GM21529 (cell line): ENCODE data around the gene HLA-DOA.

ENCODE experiments used
- ATAC-seq: cut with Tn5 transposase; IDR thresholded peaks from one replicate; pipeline ENCODE4 v1.9.1; 2021; ENCODE audit not compliant: unreplicated experiment

The HLA-DOA gene

GRCh38 chr6:32980488-32981038, 28.8 kb downstream of the HLA-DOA start:
- no peak for ATAC-seq

GRCh38 chr6:32979720-32980487, 29.5 kb downstream of the HLA-DOA start:
- no peak for ATAC-seq

- no peak for ATAC-seq
Measured at GRCh38 chr6:32977953-32978324, 31.5 kb downstream of the HLA-DOA start.

DNA sequence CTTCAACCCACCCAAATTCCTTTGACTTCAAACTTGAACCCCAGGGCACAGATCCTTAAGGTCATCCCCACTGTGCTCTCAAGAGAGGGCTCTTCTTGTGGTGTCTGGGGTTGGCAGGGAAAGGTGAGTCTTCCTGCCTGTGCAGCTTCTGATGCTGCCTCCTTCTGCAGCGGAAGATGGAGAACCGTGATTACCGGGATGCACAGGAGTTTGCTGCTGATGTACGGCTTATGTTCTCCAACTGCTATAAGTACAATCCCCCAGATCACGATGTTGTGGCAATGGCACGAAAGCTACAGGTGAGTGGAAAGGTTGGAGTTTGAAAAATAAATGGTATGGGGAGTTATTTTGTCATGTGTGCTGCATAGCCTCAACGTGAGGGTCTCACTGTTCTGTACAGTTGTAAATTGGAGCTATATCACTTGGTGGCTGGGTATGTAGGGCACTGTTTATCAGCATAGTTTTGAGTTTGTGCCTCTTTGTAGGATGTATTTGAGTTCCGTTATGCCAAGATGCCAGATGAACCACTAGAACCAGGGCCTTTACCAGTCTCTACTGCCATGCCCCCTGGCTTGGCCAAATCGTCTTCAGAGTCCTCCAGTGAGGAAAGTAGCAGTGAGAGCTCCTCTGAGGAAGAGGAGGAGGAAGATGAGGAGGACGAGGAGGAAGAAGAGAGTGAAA, 32.0 kb downstream of the HLA-DOA start:
- no peak for ATAC-seq

DNA sequence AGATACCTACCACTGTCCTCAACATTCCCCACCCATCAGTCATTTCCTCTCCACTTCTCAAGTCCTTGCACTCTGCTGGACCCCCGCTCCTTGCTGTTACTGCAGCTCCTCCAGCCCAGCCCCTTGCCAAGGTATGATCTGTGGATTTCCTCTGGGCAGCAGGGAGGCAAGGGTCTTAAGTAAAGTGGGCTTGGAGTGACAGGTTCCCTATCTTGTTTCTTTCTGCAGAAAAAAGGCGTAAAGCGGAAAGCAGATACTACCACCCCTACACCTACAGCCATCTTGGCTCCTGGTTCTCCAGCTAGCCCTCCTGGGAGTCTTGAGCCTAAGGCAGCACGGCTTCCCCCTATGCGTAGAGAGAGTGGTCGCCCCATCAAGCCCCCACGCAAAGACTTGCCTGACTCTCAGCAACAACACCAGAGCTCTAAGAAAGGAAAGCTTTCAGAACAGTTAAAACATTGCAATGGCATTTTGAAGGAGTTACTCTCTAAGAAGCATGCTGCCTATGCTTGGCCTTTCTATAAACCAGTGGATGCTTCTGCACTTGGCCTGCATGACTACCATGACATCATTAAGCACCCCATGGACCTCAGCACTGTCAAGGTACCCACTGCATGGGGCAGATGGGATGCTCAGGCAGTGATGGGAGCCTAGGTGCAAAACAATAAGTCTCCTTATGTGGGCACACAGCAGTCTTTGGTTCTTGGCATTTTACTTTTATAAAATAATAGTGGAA, 32.9 kb downstream of the HLA-DOA start:
- ATAC-seq: no peak

DNA sequence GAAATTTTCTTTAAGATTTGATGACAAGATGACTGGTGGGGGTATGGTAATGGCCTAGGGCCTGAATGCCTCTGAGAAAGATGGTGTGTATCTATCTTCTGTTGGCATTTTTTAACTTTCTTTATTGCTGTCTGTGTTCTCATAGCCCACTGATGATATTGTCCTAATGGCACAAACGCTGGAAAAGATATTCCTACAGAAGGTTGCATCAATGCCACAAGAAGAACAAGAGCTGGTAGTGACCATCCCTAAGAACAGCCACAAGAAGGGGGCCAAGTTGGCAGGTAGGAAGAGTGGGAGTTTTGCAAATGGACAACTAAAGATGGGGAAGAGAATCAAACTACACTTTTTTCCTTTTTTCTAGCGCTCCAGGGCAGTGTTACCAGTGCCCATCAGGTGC, 33.5 kb downstream of the HLA-DOA start:
- no peak for ATAC-seq

DNA sequence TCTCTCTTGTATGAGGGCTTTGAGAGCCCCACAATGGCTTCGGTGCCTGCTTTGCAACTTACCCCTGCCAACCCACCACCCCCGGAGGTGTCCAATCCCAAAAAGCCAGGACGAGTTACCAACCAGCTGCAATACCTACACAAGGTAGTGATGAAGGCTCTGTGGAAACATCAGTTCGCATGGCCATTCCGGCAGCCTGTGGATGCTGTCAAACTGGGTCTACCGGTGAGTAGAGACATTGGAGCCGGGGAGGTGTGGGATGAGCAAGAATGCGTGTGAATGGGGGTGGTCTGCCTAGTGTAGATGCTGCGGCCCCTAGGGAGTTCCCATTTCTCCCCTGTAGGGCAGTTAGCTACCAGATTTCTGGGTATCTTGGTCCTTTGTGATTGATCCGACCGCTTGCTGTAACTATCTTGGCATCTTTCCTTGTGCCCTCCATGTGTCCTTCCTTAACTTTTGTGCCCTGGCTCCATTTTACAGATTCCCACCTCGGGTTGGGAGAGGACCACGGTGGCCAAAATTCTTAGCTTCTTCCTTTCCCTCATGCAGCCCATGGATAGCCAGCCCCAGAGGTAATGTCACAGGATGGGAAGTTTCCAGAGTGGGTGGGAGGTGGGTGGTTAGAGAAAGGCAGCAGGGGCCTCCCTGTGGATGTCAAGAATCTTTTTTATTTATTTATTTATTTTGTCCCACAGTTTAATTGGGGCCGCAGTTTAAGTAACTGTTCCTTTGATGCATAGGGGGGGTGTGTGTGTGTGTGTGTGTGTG, 34.7 kb downstream of the HLA-DOA start:
- no peak for ATAC-seq

- ATAC-seq: no peak
Measured at GRCh38 chr6:32974016-32974333, 35.4 kb downstream of the HLA-DOA start.

- no peak for ATAC-seq
Measured at GRCh38 chr6:32973144-32974015, 36.0 kb downstream of the HLA-DOA start.

- ATAC-seq: no peak
Measured at GRCh38 chr6:32972353-32973143, 36.8 kb downstream of the HLA-DOA start.

DNA sequence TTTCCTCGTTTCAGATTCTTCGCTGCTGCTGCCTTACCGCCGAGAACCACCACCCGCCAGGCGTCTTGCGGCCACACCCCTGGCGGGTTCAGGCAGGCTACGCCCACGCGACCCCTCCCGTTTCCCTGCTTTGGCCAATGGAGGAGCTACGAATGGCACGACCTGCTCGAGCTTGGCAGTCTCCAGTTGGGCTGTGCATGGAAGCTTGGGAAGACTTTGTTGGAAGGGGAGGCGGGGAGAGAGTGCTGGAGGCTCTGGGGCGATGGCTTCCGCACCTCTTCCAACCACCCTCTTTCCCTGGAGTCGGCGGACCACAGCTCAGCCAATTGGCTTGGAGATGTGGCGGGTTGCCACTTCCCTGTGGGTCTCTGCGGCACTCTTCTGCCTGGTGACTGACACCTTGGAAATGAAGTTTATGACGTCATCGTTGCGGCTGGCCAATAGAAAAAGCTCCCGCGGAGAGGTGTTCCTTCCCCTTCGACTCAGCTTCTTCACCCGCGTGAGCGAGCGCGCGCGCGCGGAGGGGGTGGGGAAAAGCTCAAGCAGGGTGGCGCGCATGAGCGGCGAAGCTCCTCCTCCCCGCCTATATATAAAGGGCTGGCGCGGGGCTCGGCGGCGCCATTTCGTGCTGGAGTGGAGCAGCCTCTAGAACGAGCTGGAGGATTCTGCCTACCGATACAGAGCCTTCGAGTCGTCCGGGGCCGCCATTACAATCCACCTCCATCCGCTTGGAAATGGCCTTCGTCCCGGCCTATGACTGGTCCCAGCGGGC, 37.6 kb downstream of the HLA-DOA start:
- ATAC-seq: peak; percentile 44

DNA sequence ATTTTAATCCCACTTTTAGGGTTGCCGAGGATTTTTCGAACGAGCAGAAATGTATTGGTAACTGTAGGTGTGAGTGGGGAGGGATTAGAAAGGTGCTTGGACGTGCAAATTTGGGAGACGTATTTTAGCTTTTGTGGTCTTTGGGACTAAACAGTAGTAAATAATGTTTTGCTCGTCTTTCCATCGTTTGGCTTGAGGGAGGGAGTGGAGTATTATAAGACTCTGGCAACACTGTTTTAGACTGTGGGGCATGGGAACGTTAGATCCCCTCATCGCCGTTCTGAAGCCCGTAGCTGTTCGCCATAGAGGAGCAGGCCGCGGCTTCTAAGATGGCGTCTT, 38.2 kb downstream of the HLA-DOA start:
- ATAC-seq: no peak

DNA sequence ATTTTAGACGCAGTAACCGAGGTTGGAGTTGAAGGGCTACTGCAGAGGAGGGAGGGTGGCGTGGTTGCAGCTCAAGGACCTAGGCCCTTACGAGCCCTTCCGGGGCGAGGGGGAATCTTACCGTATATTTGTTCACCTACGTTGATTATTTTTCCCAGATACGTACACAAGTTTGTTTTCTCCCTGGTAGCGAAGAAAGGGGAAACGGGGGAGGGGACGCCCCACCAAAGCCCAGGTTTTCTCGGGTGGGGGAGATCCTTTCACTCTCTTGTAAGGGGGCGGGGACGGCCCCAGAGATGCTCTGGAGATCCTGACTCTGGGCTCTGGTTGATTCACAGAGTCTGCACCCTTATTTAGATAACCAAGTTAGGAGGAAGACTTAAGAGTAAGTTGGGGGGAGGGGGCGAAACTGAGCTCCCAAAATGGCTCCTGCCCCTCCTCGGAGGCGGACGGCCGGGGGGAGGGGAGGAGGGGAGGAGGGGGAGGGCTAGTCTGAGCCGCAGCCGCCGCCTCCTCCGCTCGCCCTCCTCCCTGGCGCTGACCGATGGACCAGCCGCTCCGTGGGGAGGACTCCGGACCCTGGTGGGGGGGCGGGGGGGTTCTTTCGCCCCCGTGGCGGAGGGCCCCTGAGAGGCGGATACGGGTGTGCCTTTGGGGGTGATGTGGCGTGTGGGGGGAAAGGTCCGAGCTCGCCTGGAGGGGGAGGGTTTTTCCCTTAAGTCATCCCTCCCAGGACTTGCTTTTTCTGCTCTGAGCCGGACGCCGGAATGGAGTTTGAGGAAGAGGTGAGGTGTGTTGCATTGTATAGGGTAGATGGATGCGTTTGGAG, 38.8 kb downstream of the HLA-DOA start:
- ATAC-seq: no peak

GRCh38 chr6:32969685-32970412, 39.5 kb downstream of the HLA-DOA start:
- no peak for ATAC-seq

DNA sequence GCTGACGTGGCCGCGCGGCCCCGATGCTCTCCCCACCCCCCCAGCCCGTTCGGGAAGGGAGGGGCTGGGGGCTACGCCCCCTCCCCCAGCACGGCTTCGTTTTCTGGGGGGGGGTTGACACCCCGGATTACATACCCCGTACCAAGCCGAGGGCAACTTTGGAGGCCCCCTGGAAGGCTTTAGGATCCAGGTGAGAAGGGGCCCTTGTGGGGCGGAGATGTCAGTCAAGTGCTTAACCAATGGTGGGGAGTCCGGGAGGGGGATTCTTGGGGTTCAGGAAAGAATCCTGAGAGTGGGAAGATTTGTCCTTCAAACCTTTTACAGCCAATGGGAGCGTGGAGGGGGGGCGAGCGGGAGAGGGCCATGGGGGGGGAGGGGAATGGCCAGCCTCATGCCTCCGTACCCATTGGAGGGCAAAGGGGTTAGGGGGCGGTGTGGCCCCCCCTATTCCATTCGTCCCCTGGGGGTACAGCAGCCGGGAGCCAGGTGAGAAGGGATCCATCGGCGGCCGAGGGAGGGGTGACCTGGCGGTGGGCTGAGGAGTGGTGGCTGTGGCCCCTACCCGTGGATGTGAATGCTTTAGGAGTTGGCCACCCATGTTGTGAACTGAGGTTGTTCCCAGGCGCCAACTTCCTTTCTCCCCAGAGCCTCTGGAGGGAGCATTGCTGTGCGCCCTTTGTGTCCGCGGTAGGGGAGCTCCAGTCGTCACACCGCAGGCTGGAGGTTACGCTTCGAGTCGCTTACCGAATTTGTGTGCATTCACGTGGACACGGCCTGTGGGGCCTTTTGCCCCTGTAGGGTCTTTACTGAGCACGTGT, 40.3 kb downstream of the HLA-DOA start:
- ATAC-seq: no peak

DNA sequence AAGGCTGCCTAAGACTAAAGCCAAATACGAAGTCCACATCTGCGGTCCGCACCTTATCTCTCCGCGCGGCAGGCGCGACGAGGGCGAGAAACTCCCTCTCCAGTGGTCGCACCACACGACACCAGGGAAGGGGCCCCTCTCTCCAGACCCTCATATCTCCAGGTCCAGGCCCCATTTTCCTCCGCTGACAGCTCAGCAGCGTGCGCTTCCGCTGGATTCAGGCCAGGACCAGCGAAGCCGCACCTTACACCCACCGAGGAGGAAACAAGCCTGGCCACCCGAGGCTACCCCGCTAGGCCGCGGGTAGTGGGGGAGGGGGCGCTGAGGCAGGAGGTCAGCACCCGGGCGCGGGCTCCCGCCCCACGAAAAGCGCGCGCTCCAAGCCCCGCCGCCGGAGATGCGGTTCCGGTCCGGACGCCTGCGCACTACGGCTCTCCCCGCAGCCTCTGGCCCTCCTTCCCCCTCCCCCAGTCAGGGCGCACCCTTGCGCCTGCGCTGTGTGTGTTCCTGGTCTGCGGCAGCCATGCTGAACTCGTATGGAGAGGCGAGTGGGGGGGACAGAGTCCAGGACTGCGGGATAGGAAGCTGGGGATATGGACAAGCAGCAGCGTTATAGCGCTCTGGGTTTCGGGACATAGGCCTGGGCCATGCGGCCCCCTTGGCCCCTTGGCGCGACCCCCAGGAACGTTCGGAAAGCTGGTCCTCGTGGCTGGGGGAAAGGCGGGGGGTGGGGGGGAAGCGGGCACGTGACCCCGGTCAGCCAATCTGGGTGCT, 41.1 kb downstream of the HLA-DOA start, which contains the start of gene BRD2:
BRD2 (plus strand) TSS at position 502 of the 774 bp plus-strand sequence. CDS start 4,305 bp downstream, outside the sequence.
- ATAC-seq: peak; percentile 27
